ENCODE measurements around the gene PITX1.
"Not testable (repeated sequence)": the region's sequence is repeated elsewhere in the genome, so short reads cannot be mapped to it uniquely, and the experiment has no call there.

PITX1 gene

GRCh38 chr5:135008981-135009735 lies 24.9 kb downstream of the PITX1 start:
- DNase-seq: peak; percentile 43

GRCh38 chr5:135008556-135008955 lies 25.5 kb downstream of the PITX1 start:
- DNase-seq: no peak

GRCh38 chr5:135007749-135008363 lies 26.2 kb downstream of the PITX1 start:
- DNase-seq: no peak

GRCh38 chr5:135007305-135007704 lies 26.7 kb downstream of the PITX1 start:
- DNase-seq: no peak

GRCh38 chr5:135005076-135005475 lies 29.0 kb downstream of the PITX1 start:
- no peak for DNase-seq

- no peak for DNase-seq
Observed at GRCh38 chr5:135004376-135004775, 29.7 kb downstream of the PITX1 start.

GRCh38 chr5:134998068-134998467 lies 36.0 kb downstream of the PITX1 start:
- DNase-seq: not testable (repeated sequence)

- no peak for DNase-seq
Observed at GRCh38 chr5:134997015-134997414, 37.0 kb downstream of the PITX1 start.

GRCh38 chr5:134995850-134996402 lies 38.1 kb downstream of the PITX1 start:
- DNase-seq: no peak

GRCh38 chr5:134994560-134995156 lies 39.4 kb downstream of the PITX1 start:
- DNase-seq: no peak

- DNase-seq: no peak
Observed at GRCh38 chr5:134993161-134993560, 40.9 kb downstream of the PITX1 start.

GRCh38 chr5:134992148-134992547 lies 41.9 kb downstream of the PITX1 start:
- no peak for DNase-seq

- DNase-seq: not testable (repeated sequence)
Observed at GRCh38 chr5:134990183-134990582, 43.8 kb downstream of the PITX1 start.

- no peak for DNase-seq
Observed at GRCh38 chr5:134989266-134989830, 44.7 kb downstream of the PITX1 start.

GRCh38 chr5:134982230-134982629 lies 51.8 kb downstream of the PITX1 start:
- DNase-seq: no peak

GRCh38 chr5:134979416-134979815 lies 54.6 kb downstream of the PITX1 start:
- no peak for DNase-seq
